ENCODE data around the gene MSANTD2.

GRCh38 chr11:124724979-124725718 is 75.1 kb downstream of the MSANTD2 start:
- TF ChIP-seq CTCF (IDR thresholded peaks at IDR 0.05) (no peak), POLR2A (IDR thresholded peaks at IDR 0.05) (no peak)
